Endothelial cell of umbilical vein (primary cell): ENCODE measurements around the gene RHBDF1. TPM values are rescaled to one million over a fixed set of nuclear protein-coding genes. Genes with fewer than 3 reads are reported as not detected.
A peak's percentile ranks its signal among the peaks of the same experiment; 100 is the strongest.

Experiments used
- BruUV-seq: library from RNA; stranded (reverse); fragments of 400-500 nt; replicated peaks from 2 replicates; lab custom pipeline; 2021; lab: Mats Ljungman, UMichigan
- CTCF ChIA-PET: fragments of 300-600, 350-600 bp; sonication (Branson Sonifier 250); formaldehyde crosslinking; loops from one replicate; lab custom pipeline; 2021; ENCODE audit warnings: antibody characterized with exemption, inconsistent platforms; lab: Charles Lee
- POLR2A ChIA-PET: fragments of 300-600, 350-600 bp; sonication (Branson Sonifier 250); formaldehyde crosslinking; loops from one replicate; lab custom pipeline; 2021; ENCODE audit warnings: antibody characterized with exemption, inconsistent platforms; lab: Charles Lee
- DNase-seq: peaks from one replicate; pipeline ENCODE4 v3.0.0-alpha.2; 2011; ENCODE audit warnings: low read depth, low spot score
- FAIRE-seq: peaks from 2 replicates; lab custom pipeline; 2011; peaks lifted over from hg19 to GRCh38; lab: Jason Lieb, UNC
- H2AFZ ChIP-seq: 2 replicates; pipeline ENCODE4 v1.6.0; 2012; ENCODE audit warnings: low read depth, low read length, control low read depth, inconsistent platforms
- H3K27ac ChIP-seq: 2 replicates; pipeline ENCODE4 v1.5.1; 2011; ENCODE audit warnings: low read depth, mild to moderate bottlenecking, control low read depth, low read length, moderate library complexity; ENCODE audit not compliant: insufficient read depth
- H3K27me3 ChIP-seq, 2 experiments: 2 replicates each; pipeline versions ENCODE4 v1.6.0 to v1.6.1; 2011; ENCODE audit warnings: low read length in 2 of 2, mixed read lengths in 1 of 2; ENCODE audit not compliant: control insufficient read depth in 2 of 2, insufficient read depth in 2 of 2
- H3K36me3 ChIP-seq, 2 experiments: 2 replicates in 1 of 2; 3 replicates in 1 of 2; pipeline ENCODE4 v1.5.1; 2011; ENCODE audit warnings: low read length in 2 of 2, mild to moderate bottlenecking in 1 of 2, moderate library complexity in 1 of 2; ENCODE audit not compliant: control insufficient read depth in 2 of 2, insufficient read depth in 2 of 2; ENCODE audit errors: extremely low read depth in 1 of 2
- H3K4me1 ChIP-seq: 3 replicates; pipeline ENCODE4 v1.5.1; 2011; ENCODE audit warnings: mild to moderate bottlenecking, low read length; ENCODE audit not compliant: control insufficient read depth, insufficient read depth; ENCODE audit errors: extremely low read depth
- H3K4me2 ChIP-seq: 2 replicates; pipeline ENCODE4 v1.6.1; 2011; ENCODE audit warnings: low read length, control low read depth, mixed read lengths; ENCODE audit not compliant: insufficient read depth
- H3K4me3 ChIP-seq, 3 experiments: fragments of 200-600 bp in 1 of 3; sonication (generic), shearing (Covaris generic) in 1 of 3; replicated peaks in 1 of 3; 2 replicates each; pipeline ENCODE4 v1.5.1; 2011 to 2016; ENCODE audit warnings: control low read depth in 3 of 3, low read length in 3 of 3, mild to moderate bottlenecking in 2 of 3, inconsistent platforms in 1 of 3, low read depth in 1 of 3, moderate library complexity in 1 of 3; ENCODE audit not compliant: insufficient read depth in 1 of 3
- H3K79me2 ChIP-seq: 2 replicates; pipeline ENCODE4 v1.6.0; 2012; ENCODE audit warnings: low read length, inconsistent platforms; ENCODE audit not compliant: control insufficient read depth, insufficient read depth
- H3K9ac ChIP-seq: replicated peaks from 2 replicates; pipeline ENCODE3; 2011; ENCODE audit warnings: low read length, control low read depth; ENCODE audit not compliant: insufficient read depth; ENCODE audit errors: extremely low read depth
- H3K9me1 ChIP-seq: replicated peaks from 3 replicates; pipeline ENCODE4 v1.6.0; 2011; ENCODE audit warnings: mild to moderate bottlenecking, low read length; ENCODE audit not compliant: control insufficient read depth, insufficient read depth; ENCODE audit errors: extremely low read depth
- H3K9me3 ChIP-seq: replicated peaks from 2 replicates; pipeline ENCODE4 v1.5.1; 2012; ENCODE audit warnings: low read length, inconsistent platforms; ENCODE audit not compliant: control insufficient read depth, insufficient read depth
- H4K20me1 ChIP-seq: replicated peaks from 2 replicates; pipeline ENCODE3; 2011; ENCODE audit warnings: mild to moderate bottlenecking, low read length; ENCODE audit not compliant: control insufficient read depth, insufficient read depth; ENCODE audit errors: extremely low read depth
- EZH2 ChIP-seq: IDR thresholded peaks from 2 replicates; pipeline ENCODE4 v1.6.1; 2012; ENCODE audit warnings: borderline replicate concordance, low read depth, mild to moderate bottlenecking, moderate library complexity, low read length, inconsistent platforms; ENCODE audit not compliant: severe bottlenecking
- JUN ChIP-seq: IDR thresholded peaks from 2 replicates; pipeline ENCODE4 v1.6.1; 2011; ENCODE audit warnings: borderline replicate concordance, low read depth; ENCODE audit not compliant: insufficient read length, insufficient read depth
- MYC ChIP-seq: IDR thresholded peaks from one replicate; pipeline ENCODE4 v1.6.1; 2011; ENCODE audit warnings: mild to moderate bottlenecking, low read depth, low read length
- POLR2A ChIP-seq: IDR thresholded peaks from 2 replicates; pipeline ENCODE4 v1.6.1; 2012; ENCODE audit warnings: low read depth, mild to moderate bottlenecking, control low read depth, low read length
- POLR2AphosphoS5 ChIP-seq: IDR thresholded peaks from 2 replicates; pipeline ENCODE4 v1.6.1; 2012; ENCODE audit warnings: low read depth, mild to moderate bottlenecking, control low read depth, low read length, moderate library complexity; ENCODE audit not compliant: insufficient read depth
- dilution Hi-C: fragments of 300-500 bp; cut with MboI; formaldehyde crosslinking; loops from one replicate; pipeline ENCODE4 v1.15.0; 2019; ENCODE audit warnings: low sequenced_read_pairs; ENCODE audit not compliant: extremely low pct_ligation_motif_present
- intact Hi-C: fragments of 100-400 bp; cut with micrococcal nuclease; formaldehyde crosslinking; loops from one replicate; pipeline ENCODE4 v1.10.0; 2022
- polyA plus RNA-seq, 4 experiments: library from polyadenylated mRNA; depleted of rRNA in 3 of 4; stranded (reverse) in 3 of 4; unstranded in 1 of 4; fragments of >200 nt; gene quantifications; 2 replicates each; pipeline versions ENCODE4 v1.2.1 to v1.2.3, GENCODE V29; 2011 to 2012; ENCODE audit warnings: missing spikeins in 1 of 4
- total RNA-seq: library from RNA; stranded (reverse); gene quantifications from 2 replicates; pipeline ENCODE4 v1.2.3, GENCODE V29; 2021
- TF ChIP-seq, protein P1 (sequence below), 2 donors: IDR thresholded peaks; 1 replicate in 1 of 2; 2 replicates in 1 of 2; pipeline ENCODE4 v1.5.1; 2011; ENCODE audit warnings: low read length in 2 of 2, mild to moderate bottlenecking in 2 of 2, moderate library complexity in 2 of 2, control low read depth in 1 of 2, inconsistent platforms in 1 of 2, low read depth in 1 of 2; ENCODE audit not compliant: insufficient read depth in 1 of 2; ENCODE audit errors: extremely low read depth in 1 of 2

The RHBDF1 gene
- total and polyA plus RNA-seq, 2 donors (not counting 3 experiments of a cell fraction or from before 2014, with no cell fraction given) = 57.0 to 113 TPM

GRCh38 chr16:71540-72401 lies 660 bp downstream of the RHBDF1 start:
- Histone ChIP-seq H3K4me2 (peak overlapping the region; percentile 74), H3K36me3 (no peaks in the 10 kb centered on the region), H3K27ac (peak overlapping the region; percentile 15), H4K20me1 (no peaks in the 10 kb centered on the region), H2AFZ (peak overlapping the region; percentile 7), H3K27me3 (no peaks in the 10 kb centered on the region), H3K4me1 (peaks cover 24% of the 10 kb centered on the region), H3K9me1 (no peaks in the 10 kb centered on the region), H3K9me3 (no peaks in the 10 kb centered on the region), H3K9ac (peak overlapping the region; percentile 48), H3K79me2 (peaks cover 40% of the 10 kb centered on the region), H3K4me3 (peak overlapping the region; percentile 52 to 64 (median 52))
- DNase-seq (peak; percentile 40), FAIRE-seq (peak; percentile 81)
- CTCF ChIA-PET = interaction anchor here (0.9 to 18.5 kb wide), 4 partner anchors 19 to 290 kb away, joined by 3 to 790 read pairs (median 3); no protein-coding TSS in a partner anchor
- POLR2A ChIA-PET = no interaction called here
- BruUV-seq = TSS peak; percentile 49
- dilution Hi-C loops (no loop called here), intact Hi-C loops (no loop called here)
- TF ChIP-seq POLR2AphosphoS5 (no peak), JUN (no peak), MYC (no peak), POLR2A (no peak), EZH2 (no peak)
- TF ChIP-seq, protein P1, sequence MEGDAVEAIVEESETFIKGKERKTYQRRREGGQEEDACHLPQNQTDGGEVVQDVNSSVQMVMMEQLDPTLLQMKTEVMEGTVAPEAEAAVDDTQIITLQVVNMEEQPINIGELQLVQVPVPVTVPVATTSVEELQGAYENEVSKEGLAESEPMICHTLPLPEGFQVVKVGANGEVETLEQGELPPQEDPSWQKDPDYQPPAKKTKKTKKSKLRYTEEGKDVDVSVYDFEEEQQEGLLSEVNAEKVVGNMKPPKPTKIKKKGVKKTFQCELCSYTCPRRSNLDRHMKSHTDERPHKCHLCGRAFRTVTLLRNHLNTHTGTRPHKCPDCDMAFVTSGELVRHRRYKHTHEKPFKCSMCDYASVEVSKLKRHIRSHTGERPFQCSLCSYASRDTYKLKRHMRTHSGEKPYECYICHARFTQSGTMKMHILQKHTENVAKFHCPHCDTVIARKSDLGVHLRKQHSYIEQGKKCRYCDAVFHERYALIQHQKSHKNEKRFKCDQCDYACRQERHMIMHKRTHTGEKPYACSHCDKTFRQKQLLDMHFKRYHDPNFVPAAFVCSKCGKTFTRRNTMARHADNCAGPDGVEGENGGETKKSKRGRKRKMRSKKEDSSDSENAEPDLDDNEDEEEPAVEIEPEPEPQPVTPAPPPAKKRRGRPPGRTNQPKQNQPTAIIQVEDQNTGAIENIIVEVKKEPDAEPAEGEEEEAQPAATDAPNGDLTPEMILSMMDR (IDR thresholded peaks at IDR 0.05; ENCODE audit: extremely low read depth in 1 of 2, insufficient read depth in 1 of 2, low read depth in 1 of 2, low read length in 2 of 2) = no peak
